ENCODE measurements around the gene PEX11B.
A peak's percentile ranks its signal among the peaks of the same experiment; 100 is the strongest.

The PEX11B gene

GRCh38 chr1:145891143-145891542, 27.4 kb downstream of the PEX11B start (continued):
- no peak for TF ChIP-seq ZBTB6 (tag by site-specific recombination; IDR thresholded peaks at IDR 0.05)
- TF ChIP-seq ZNF324 (tag by site-specific recombination; IDR thresholded peaks at IDR 0.05): no peak
- TF ChIP-seq ZNF580 (tag by site-specific recombination; IDR thresholded peaks at IDR 0.05): no peak
- TF ChIP-seq ZNF629 (tag by site-specific recombination; IDR thresholded peaks at IDR 0.05): no peak
- peak; percentile 59; the same call in 1 of the 2 replicates for TF ChIP-seq ZNF341 (tag by site-specific recombination; IDR thresholded peaks at IDR 0.05; ENCODE audit: low read depth)
- TF ChIP-seq, protein P1, sequence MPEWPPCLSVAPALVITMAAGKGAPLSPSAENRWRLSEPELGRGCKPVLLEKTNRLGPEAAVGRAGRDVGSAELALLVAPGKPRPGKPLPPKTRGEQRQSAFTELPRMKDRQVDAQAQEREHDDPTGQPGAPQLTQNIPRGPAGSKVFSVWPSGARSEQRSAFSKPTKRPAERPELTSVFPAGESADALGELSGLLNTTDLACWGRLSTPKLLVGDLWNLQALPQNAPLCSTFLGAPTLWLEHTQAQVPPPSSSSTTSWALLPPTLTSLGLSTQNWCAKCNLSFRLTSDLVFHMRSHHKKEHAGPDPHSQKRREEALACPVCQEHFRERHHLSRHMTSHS (tag by site-specific recombination; IDR thresholded peaks at IDR 0.05): no peak
- no peak for TF ChIP-seq ZFP41 (tag by site-specific recombination; IDR thresholded peaks at IDR 0.05; ENCODE audit: borderline replicate concordance)
- TF ChIP-seq ZNF610 (tag by site-specific recombination; IDR thresholded peaks at IDR 0.05; ENCODE audit: borderline replicate concordance): no peak
- no peak for TF ChIP-seq ZNF302 (tag by site-specific recombination; IDR thresholded peaks at IDR 0.05; ENCODE audit: low read depth)
- no peak for TF ChIP-seq ZNF23 (tag by site-specific recombination; IDR thresholded peaks at IDR 0.05; ENCODE audit: borderline replicate concordance)
- no peak for TF ChIP-seq ZBTB7A (tag by site-specific recombination; IDR thresholded peaks at IDR 0.05; ENCODE audit: low read depth)
- no peak for TF ChIP-seq ZSCAN30 (tag by site-specific recombination; IDR thresholded peaks at IDR 0.05)
- peak; percentile 40; the same call in 1 of the 2 replicates for TF ChIP-seq GLIS1 (tag by site-specific recombination; IDR thresholded peaks at IDR 0.05)
- no peak for TF ChIP-seq ZNF248 (tag by site-specific recombination; IDR thresholded peaks at IDR 0.05)
- TF ChIP-seq ZNF560 (tag by site-specific recombination; IDR thresholded peaks at IDR 0.05; ENCODE audit: borderline replicate concordance): no peak
- TF ChIP-seq OVOL3 (tag by site-specific recombination; IDR thresholded peaks at IDR 0.05): no peak
- TF ChIP-seq ZNF658 (tag by site-specific recombination; IDR thresholded peaks at IDR 0.05): no peak
- TF ChIP-seq SCRT2 (tag by site-specific recombination; IDR thresholded peaks at IDR 0.05): no peak
- no peak for TF ChIP-seq ZNF426 (tag by site-specific recombination; IDR thresholded peaks at IDR 0.05)
- no peak for TF ChIP-seq ZNF416 (tag by site-specific recombination; IDR thresholded peaks at IDR 0.05)
- TF ChIP-seq ZIC2 (tag by site-specific recombination; IDR thresholded peaks at IDR 0.05): peak; percentile 65
- no peak for TF ChIP-seq ZNF26 (tag by site-specific recombination; IDR thresholded peaks at IDR 0.05)

DNA sequence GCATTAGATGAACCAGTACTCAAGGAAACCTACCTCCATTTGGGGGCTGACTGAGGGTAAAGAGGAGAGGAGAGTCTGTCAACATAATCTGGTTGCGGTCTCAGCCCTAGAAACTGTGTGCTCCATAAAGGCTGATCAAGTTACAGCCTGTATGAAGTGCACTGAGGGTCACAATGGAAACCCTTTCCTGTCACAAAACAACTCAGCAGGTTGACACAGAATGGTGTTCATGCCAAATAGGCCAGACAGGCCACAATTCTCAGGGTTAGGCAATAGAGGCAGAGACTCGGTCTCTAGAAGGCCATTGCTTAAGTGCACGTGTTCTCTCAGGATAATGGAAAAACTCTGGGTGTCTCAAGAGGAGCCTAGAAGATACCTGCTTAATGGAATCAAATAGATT, 28.8 kb downstream of the PEX11B start:
- no peaks in the 10 kb centered on the region for H3K9me3 ChIP-seq (ENCODE audit: control insufficient read depth, insufficient read depth, low read depth, low read length)
- ChIA-PET POLR2A (no interaction called here), CTCF (interaction anchor here (0.6 to 11.9 kb wide), 6 partner anchors 9 to 125 kb away, joined by 3 to 222 read pairs (median 52); partner anchors contain the start of genes ITGA10 and NUDT17)
- no peaks in the 10 kb centered on the region for H3K36me3 ChIP-seq (ENCODE audit: control insufficient read depth in 2 of 2, insufficient read depth in 1 of 2, low read length in 2 of 2)
- no peak overlapping the region for H3K27ac ChIP-seq (ENCODE audit: extremely low read depth, low read depth, low read length)
- no peak overlapping the region for H3K4me3 ChIP-seq (ENCODE audit: low read depth, low read length)
- peaks cover 15% of the 10 kb centered on the region for H3K4me1 ChIP-seq (ENCODE audit: control insufficient read depth, insufficient read depth, low read length)
- no peak for TF ChIP-seq GFI1B (tag by site-specific recombination; IDR thresholded peaks at IDR 0.05)
- no peak for TF ChIP-seq ZFP41 (tag by site-specific recombination; IDR thresholded peaks at IDR 0.05; ENCODE audit: borderline replicate concordance)

Data from HEK293 (cell line).